Measurements from ENCODE around the gene CACNA1C. TPM values are rescaled to one million over a fixed set of nuclear protein-coding genes. Genes with fewer than 3 reads are reported as not detected.

The CACNA1C gene
- total RNA-seq, 6 donors from 2014 or later, result 5.2 to 45.1 (median 8.8) TPM

DNA sequence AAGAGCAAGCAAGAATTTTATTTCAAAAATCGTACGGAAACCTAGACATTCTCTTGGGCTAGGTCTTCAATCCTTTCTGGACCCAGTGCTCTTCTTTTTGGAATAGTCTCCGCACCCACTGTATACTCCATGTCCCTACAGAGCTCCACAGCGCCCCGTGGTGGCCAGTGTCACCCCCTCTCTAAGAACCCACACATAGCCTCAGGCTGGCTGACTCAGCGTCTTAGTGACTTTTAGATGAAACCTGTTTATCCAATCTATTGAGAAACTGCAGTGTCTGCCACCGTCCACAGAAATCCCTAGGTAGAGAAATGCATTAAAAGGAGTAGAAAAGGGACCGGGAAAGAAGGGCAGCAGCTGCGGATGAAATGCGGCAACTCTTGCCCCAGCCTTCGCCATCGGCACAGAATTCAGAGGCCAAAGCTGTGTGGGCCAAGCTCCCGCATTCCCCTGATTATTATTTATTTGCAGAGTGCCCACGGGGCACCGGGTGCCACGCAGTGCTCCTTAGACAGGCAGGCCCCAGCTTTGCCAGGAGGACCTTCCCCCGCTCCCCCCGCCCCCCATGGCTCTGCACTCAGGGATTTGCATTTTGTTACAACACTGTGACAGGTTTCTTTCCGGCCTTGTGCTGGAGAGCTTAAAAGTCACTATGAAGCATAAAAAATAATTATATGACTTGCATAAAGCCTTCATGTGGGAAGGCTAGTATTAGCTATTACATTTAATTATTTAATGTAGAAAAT is 571.9 kb downstream of the CACNA1C start:
- H3K27me3 ChIP-seq, result no peaks in the 10 kb centered on the region
- no peak for TF ChIP-seq POLR2AphosphoS5 (IDR thresholded peaks at IDR 0.05)
- peak in 1 of 2 donors; percentile 34 for DNase-seq
- H3K9me3 ChIP-seq, result no peaks in the 10 kb centered on the region
- H3K4me3 ChIP-seq, result no peak overlapping the region
- no peaks in the 10 kb centered on the region for H3K4me1 ChIP-seq
- ATAC-seq (ENCODE audit: low FRiP score in 2 of 2), result no peak
- H3K36me3 ChIP-seq, result no peaks in the 10 kb centered on the region
- H3K27ac ChIP-seq, result no peak overlapping the region
- WGBS, 2 donors, result 56 to 59% methylated on average over 19 of the region's 19 CpGs

DNA sequence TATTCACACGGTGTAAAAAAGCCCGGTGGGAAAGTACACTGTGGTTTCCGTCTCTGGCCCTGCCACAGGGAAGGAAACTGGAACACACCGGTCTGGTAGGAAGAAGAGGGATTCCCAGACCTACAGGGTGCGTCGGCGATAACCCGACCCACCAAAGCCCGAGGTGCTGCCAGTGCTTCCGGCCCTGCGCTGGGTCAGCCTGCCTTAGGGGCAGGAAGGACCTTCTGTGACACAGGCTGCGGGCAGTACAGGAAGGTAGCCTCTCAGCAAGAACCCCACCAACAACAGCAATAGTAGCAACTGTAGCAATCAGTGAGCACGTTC is 572.5 kb downstream of the CACNA1C start:
- Histone ChIP-seq H3K36me3 (no peaks in the 10 kb centered on the region), H3K4me3 (no peak overlapping the region), H3K27me3 (no peaks in the 10 kb centered on the region), H3K27ac (no peak overlapping the region), H3K9me3 (no peaks in the 10 kb centered on the region), H3K4me1 (no peaks in the 10 kb centered on the region)
- WGBS, 2 donors, result 43 to 55% methylated on average over 6 to 13 of the region's 13 CpGs
- TF ChIP-seq, protein P1, sequence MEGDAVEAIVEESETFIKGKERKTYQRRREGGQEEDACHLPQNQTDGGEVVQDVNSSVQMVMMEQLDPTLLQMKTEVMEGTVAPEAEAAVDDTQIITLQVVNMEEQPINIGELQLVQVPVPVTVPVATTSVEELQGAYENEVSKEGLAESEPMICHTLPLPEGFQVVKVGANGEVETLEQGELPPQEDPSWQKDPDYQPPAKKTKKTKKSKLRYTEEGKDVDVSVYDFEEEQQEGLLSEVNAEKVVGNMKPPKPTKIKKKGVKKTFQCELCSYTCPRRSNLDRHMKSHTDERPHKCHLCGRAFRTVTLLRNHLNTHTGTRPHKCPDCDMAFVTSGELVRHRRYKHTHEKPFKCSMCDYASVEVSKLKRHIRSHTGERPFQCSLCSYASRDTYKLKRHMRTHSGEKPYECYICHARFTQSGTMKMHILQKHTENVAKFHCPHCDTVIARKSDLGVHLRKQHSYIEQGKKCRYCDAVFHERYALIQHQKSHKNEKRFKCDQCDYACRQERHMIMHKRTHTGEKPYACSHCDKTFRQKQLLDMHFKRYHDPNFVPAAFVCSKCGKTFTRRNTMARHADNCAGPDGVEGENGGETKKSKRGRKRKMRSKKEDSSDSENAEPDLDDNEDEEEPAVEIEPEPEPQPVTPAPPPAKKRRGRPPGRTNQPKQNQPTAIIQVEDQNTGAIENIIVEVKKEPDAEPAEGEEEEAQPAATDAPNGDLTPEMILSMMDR (IDR thresholded peaks at IDR 0.05), result no peak
- no peak for TF ChIP-seq POLR2A (IDR thresholded peaks at IDR 0.05)
- no peak for TF ChIP-seq POLR2AphosphoS5 (IDR thresholded peaks at IDR 0.05)
- no peak for TF ChIP-seq EP300 (IDR thresholded peaks at IDR 0.05)
- peak in 1 of 2 donors; percentile 45 for DNase-seq
- no peak for ATAC-seq (ENCODE audit: low FRiP score in 2 of 2)

DNA sequence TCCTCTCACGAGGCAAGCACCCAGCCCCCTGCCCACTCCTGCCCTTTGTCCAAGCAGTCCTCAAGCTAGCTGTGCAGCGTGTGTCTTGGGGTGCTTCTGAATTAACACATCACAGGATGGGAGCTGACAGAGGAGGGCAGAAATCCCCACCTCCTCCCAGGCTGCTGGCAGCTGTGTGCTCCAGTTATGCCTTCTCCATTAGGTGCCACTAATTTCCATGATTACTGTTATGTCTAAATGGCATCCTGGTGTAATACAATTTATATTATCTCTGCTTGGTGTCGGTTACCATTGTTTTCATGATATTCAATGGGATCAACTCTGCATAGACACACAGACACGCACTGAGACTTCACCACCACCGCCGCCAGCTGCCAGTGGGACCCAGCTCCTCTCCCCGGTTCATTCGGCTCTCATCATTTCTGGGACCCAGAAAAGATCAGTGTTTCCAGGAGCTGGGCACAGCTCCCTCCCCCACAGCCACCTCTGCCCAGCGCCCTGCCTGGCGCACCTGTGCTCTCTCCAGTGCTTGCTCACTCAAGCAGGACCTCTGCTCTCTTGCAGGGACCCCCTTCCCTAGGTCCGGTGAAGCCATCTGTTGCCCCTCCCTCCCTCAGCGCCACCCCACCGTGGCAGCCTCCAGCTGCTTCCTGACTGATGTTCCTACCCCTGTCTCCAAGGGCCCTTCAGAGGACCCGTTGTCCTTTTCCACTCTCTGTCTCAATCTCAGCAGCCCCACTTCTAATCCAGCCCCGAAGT is 574.5 kb downstream of the CACNA1C start:
- WGBS, 2 donors, result 51 to 65% methylated on average over 15 of the region's 15 CpGs

DNA sequence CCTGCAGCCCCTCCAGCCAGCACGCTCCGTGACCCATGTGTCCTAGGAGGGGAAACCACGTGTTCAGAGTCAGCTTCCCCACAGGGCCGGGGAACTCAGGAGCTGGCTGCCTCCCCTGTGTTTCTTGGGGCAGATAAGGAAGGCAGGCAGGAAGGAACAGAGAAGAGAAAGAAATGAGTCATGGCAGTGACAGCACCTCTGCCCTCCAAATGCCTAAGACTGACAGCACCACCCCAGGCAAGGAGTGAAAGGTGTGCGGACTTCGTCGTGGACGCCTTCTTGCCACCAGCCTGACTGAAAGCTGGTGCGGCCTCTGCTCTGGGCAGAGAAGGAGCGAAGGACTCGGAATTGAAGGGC is 575.0 kb downstream of the CACNA1C start:
- Histone ChIP-seq H3K9me3 (no peaks in the 10 kb centered on the region), H3K27me3 (no peaks in the 10 kb centered on the region), H3K4me1 (no peaks in the 10 kb centered on the region), H3K4me3 (no peak overlapping the region), H3K36me3 (no peaks in the 10 kb centered on the region), H3K27ac (no peak overlapping the region)
- TF ChIP-seq, protein P1 (IDR thresholded peaks at IDR 0.05), result no peak
- TF ChIP-seq EP300 (IDR thresholded peaks at IDR 0.05) (no peak), POLR2AphosphoS5 (IDR thresholded peaks at IDR 0.05) (no peak), POLR2A (IDR thresholded peaks at IDR 0.05) (no peak)
- DNase-seq, result no peak
- ATAC-seq (ENCODE audit: low FRiP score in 2 of 2), result no peak
- WGBS, 2 donors, result 41 to 65% methylated on average over 9 to 10 of the region's 11 CpGs

More for the DNA sequence above, 574.5 kb downstream of the CACNA1C start:
- Histone ChIP-seq H3K27me3 (no peaks in the 10 kb centered on the region), H3K27ac (no peak overlapping the region), H3K9me3 (no peaks in the 10 kb centered on the region), H3K36me3 (no peaks in the 10 kb centered on the region), H3K4me1 (no peaks in the 10 kb centered on the region), H3K4me3 (no peak overlapping the region)
- TF ChIP-seq EP300 (IDR thresholded peaks at IDR 0.05) (no peak), POLR2A (IDR thresholded peaks at IDR 0.05) (no peak), POLR2AphosphoS5 (IDR thresholded peaks at IDR 0.05) (no peak)
- TF ChIP-seq, protein P1 (IDR thresholded peaks at IDR 0.05), result no peak
- DNase-seq (peak in 1 of 2 donors; percentile 57), ATAC-seq (ENCODE audit: low FRiP score in 2 of 2) (no peak)

DNA sequence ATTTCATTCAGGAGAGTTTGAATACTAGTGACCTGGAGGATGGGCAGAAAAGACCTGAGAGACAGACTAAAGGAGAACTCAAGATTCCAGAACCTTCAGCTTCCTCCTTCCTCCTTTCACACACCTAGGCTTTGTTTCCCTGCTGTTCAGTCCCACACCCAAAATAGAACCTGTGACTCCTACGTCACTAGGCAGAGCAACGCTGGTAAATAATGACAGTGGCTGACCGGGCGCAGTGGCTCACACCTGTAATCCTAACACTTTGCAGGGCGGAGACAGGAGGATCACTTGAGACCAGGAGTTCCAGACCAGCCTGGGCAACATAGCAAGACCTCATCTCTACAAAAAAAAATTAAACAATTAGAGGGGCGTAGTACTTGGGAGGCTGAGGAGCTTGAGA is 575.6 kb downstream of the CACNA1C start:
- H3K4me1 ChIP-seq, result no peaks in the 10 kb centered on the region

More for the DNA sequence above, 575.6 kb downstream of the CACNA1C start:
- H3K27me3 ChIP-seq, result no peaks in the 10 kb centered on the region
- no peak overlapping the region for H3K4me3 ChIP-seq
- DNase-seq (no peak), ATAC-seq (ENCODE audit: low FRiP score in 2 of 2) (no peak)
- TF ChIP-seq, protein P1 (IDR thresholded peaks at IDR 0.05), result no peak
- TF ChIP-seq POLR2A (IDR thresholded peaks at IDR 0.05) (no peak), EP300 (IDR thresholded peaks at IDR 0.05) (no peak), POLR2AphosphoS5 (IDR thresholded peaks at IDR 0.05) (no peak)
- H3K27ac ChIP-seq, result no peak overlapping the region
- H3K36me3 ChIP-seq, result no peaks in the 10 kb centered on the region
- no peaks in the 10 kb centered on the region for H3K9me3 ChIP-seq
- WGBS, 2 donors, result 87 to 91% methylated on average over 6 of the region's 6 CpGs

Data from upper lobe of left lung (tissue), 6 donors.